Measurements from ENCODE around the gene CRYL1.

CRYL1 gene

GRCh38 chr13:20370815-20371421 lies 154.7 kb downstream of the CRYL1 start:
- DNase-seq (ENCODE audit: low spot score): no peak

- DNase-seq (ENCODE audit: low spot score): no peak
Observed at GRCh38 chr13:20369886-20370361, 155.7 kb downstream of the CRYL1 start.

- no peak for DNase-seq (ENCODE audit: low spot score)
Observed at GRCh38 chr13:20366056-20366455, 159.6 kb downstream of the CRYL1 start.

- no peak for DNase-seq (ENCODE audit: low spot score)
Observed at GRCh38 chr13:20363603-20364002, 162.1 kb downstream of the CRYL1 start.

GRCh38 chr13:20363172-20363571 lies 162.5 kb downstream of the CRYL1 start:
- no peak for DNase-seq (ENCODE audit: low spot score)

GRCh38 chr13:20362484-20363041 lies 163.1 kb downstream of the CRYL1 start:
- no peak for DNase-seq (ENCODE audit: low spot score)

- no peak for DNase-seq (ENCODE audit: low spot score)
Observed at GRCh38 chr13:20360835-20361412, 164.7 kb downstream of the CRYL1 start.

GRCh38 chr13:20360041-20360491 lies 165.6 kb downstream of the CRYL1 start:
- no peak for DNase-seq (ENCODE audit: low spot score)

GRCh38 chr13:20359335-20359734 lies 166.3 kb downstream of the CRYL1 start:
- peak; percentile 89 for DNase-seq (ENCODE audit: low spot score)

GRCh38 chr13:20358022-20358421 lies 167.6 kb downstream of the CRYL1 start:
- no peak for DNase-seq (ENCODE audit: low spot score)

- DNase-seq (ENCODE audit: low spot score): no peak
Observed at GRCh38 chr13:20356444-20356843, 169.2 kb downstream of the CRYL1 start.

- no peak for DNase-seq (ENCODE audit: low spot score)
Observed at GRCh38 chr13:20354722-20355121, 170.9 kb downstream of the CRYL1 start.

- peak; percentile 61 for DNase-seq (ENCODE audit: low spot score)
Observed at GRCh38 chr13:20353973-20354372, 171.7 kb downstream of the CRYL1 start.

All from AG08395 (cell line).